ENCODE results near the gene MAGI2. TPM values are rescaled to one million over a fixed set of nuclear protein-coding genes. Genes with fewer than 3 reads are reported as not detected.

Gene MAGI2
- total and polyA plus RNA-seq, 2 of the 13 experiments (the other 11 are each of a cell fraction or from before 2014, with no cell fraction given): 1.5 to 3.8 TPM

DNA sequence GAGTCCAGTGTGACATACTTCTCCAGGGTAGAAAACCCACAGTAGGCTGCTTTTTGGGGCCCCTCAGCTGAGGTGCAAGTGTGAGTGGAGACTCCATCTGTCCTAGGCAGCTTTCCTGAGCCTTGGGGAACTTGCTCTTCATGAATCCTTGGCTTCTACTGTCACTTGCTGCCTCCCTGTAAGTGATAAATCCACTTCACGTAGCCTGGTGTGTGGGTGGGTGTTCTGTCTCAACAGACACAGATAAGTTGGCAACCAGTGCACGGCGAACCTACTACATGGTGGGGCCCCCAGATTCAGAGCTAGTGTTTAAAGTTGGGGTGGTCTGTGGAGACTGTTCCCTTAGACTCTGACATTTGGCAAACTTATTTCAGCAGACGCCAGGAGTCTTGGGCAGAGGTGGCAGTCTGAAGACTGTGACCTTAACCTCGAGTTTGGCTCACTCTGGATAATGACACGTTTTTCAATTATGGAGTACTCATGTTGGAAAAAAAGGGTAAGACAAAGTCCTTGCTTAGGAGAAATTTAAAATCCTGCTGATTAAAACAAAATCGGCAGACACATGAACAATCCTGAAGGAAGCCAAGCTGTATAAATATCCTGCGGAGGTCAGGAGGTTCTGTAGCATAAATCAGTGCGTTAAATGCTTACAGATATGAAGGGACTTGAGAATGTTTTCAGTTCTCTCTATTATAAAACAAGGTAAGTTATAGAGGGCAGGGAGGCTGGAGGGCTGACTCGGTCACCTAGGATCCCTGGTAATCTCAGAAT, 1278.0 kb downstream of the MAGI2 start:
- BruUV-seq (replicated peaks): no TSS peak
- no peak for TF ChIP-seq ZNF136 (CRISPR knock-in tag; IDR thresholded peaks at IDR 0.05; ENCODE audit: low read depth)
- TF ChIP-seq, protein P1, sequence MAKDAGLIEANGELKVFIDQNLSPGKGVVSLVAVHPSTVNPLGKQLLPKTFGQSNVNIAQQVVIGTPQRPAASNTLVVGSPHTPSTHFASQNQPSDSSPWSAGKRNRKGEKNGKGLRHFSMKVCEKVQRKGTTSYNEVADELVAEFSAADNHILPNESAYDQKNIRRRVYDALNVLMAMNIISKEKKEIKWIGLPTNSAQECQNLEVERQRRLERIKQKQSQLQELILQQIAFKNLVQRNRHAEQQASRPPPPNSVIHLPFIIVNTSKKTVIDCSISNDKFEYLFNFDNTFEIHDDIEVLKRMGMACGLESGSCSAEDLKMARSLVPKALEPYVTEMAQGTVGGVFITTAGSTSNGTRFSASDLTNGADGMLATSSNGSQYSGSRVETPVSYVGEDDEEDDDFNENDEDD (CRISPR knock-in tag; IDR thresholded peaks at IDR 0.05; ENCODE audit: borderline replicate concordance): no peak
- no peaks in the 10 kb centered on the region for H3K36me3 ChIP-seq (replicated peaks in 1 of 2; ENCODE audit: control insufficient read depth in 1 of 2, insufficient read depth in 2 of 2, low read length in 2 of 2)
- intact Hi-C loops (cut with micrococcal nuclease; ENCODE audit: unreplicated experiment) (no loop called here), in situ Hi-C loops (cut with HindIII; ENCODE audit: extremely low pct_ligation_motif_present, low pct_unique_long_range_greater_than_20kb) (no loop called here)
- ChIA-PET CTCF (ENCODE audit: low intra/inter-chr PET ratio, low total read pairs) (no interaction called here), POLR2A (no interaction called here)
- H3K4me3 ChIP-seq (replicated peaks in 1 of 3; ENCODE audit: insufficient read depth in 1 of 3, low read depth in 2 of 3, low read length in 3 of 3): no peak overlapping the region
- DNase-seq (ENCODE audit: low spot score) (no peak), FAIRE-seq (no peak), ATAC-seq (no peak)
- H4K20me1 ChIP-seq (ENCODE audit: insufficient read depth, low read length): no peaks in the 10 kb centered on the region
- no peak overlapping the region for H3K9ac ChIP-seq (ENCODE audit: insufficient read depth, low read depth, low read length)
- H3K4me2 ChIP-seq (ENCODE audit: low read depth, low read length): no peak overlapping the region
- H3K9me3 ChIP-seq (ENCODE audit: low read length): no peaks in the 10 kb centered on the region
- H2AFZ ChIP-seq (ENCODE audit: low read length): no peak overlapping the region
- no peaks in the 10 kb centered on the region for H3K79me2 ChIP-seq (ENCODE audit: insufficient read depth, low read length)
- H3K27me3 ChIP-seq (ENCODE audit: control insufficient read depth in 1 of 2, insufficient read depth in 2 of 2, low read length in 2 of 2): 0 out of 5 replicates have a peak, but pooled peaks cover 0 to 3% of the 10 kb centered on the region in 2 experiments
- WGBS (ENCODE audit: low lambda C conversion rate): 42% methylated on average over 9 of the region's 10 CpGs
- H3K27ac ChIP-seq (ENCODE audit: extremely low read length, insufficient read depth, low read length): no peak overlapping the region
- no peaks in the 10 kb centered on the region for H3K4me1 ChIP-seq (ENCODE audit: insufficient read depth, low read length)

DNA sequence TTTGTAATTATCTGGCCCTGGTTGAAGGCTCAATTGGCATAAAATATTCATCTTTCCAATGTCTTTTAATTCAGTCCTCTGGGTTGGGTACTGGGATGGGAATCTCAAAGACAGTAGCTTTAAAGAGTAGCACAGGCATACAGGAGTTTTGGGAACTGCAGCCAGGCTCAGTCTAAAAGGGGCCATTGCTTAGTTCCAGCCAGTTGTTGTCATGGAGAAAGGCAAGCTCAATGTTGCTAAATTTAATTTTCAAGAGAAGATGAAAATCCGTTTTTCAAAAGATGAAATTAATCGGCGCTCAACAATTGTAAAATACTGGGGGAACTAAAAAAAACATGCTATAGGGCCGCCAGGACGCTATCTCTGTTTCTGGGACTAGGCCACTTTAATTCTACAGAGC, 1279.8 kb downstream of the MAGI2 start:
- Histone ChIP-seq H3K36me3 (replicated peaks in 1 of 2; ENCODE audit: control insufficient read depth in 1 of 2, insufficient read depth in 2 of 2, low read length in 2 of 2) (no peaks in the 10 kb centered on the region), H3K4me3 (replicated peaks in 1 of 3; ENCODE audit: insufficient read depth in 1 of 3, low read depth in 2 of 3, low read length in 3 of 3) (no peak overlapping the region), H3K9ac (ENCODE audit: insufficient read depth, low read depth, low read length) (no peak overlapping the region), H3K4me1 (ENCODE audit: insufficient read depth, low read length) (no peaks in the 10 kb centered on the region), H4K20me1 (ENCODE audit: insufficient read depth, low read length) (no peaks in the 10 kb centered on the region), H3K27ac (ENCODE audit: extremely low read length, insufficient read depth, low read length) (no peak overlapping the region), H3K79me2 (ENCODE audit: insufficient read depth, low read length) (no peaks in the 10 kb centered on the region), H2AFZ (ENCODE audit: low read length) (no peak overlapping the region), H3K27me3 (ENCODE audit: control insufficient read depth in 1 of 2, insufficient read depth in 2 of 2, low read length in 2 of 2) (0 out of 5 replicates have a peak, but pooled peaks cover 0 to 3% of the 10 kb centered on the region in 2 experiments), H3K4me2 (ENCODE audit: low read depth, low read length) (no peak overlapping the region), H3K9me3 (ENCODE audit: low read length) (no peaks in the 10 kb centered on the region)
- ChIA-PET POLR2A (no interaction called here), CTCF (ENCODE audit: low intra/inter-chr PET ratio, low total read pairs) (no interaction called here)
- no peak for FAIRE-seq
- in situ Hi-C loops (cut with HindIII; ENCODE audit: extremely low pct_ligation_motif_present, low pct_unique_long_range_greater_than_20kb): no loop called here
- BruUV-seq (replicated peaks): no TSS peak
- no peak for DNase-seq (ENCODE audit: low spot score)
- intact Hi-C loops (cut with micrococcal nuclease; ENCODE audit: unreplicated experiment): no loop called here
- 12% methylated on average over 5 of the region's 5 CpGs for WGBS (ENCODE audit: low lambda C conversion rate)
- no peak for ATAC-seq
- no peak for TF ChIP-seq MEF2D (CRISPR knock-in tag; IDR thresholded peaks at IDR 0.05)
- no peak for TF ChIP-seq CENPX (CRISPR knock-in tag; IDR thresholded peaks at IDR 0.05)
- TF ChIP-seq, protein P2, sequence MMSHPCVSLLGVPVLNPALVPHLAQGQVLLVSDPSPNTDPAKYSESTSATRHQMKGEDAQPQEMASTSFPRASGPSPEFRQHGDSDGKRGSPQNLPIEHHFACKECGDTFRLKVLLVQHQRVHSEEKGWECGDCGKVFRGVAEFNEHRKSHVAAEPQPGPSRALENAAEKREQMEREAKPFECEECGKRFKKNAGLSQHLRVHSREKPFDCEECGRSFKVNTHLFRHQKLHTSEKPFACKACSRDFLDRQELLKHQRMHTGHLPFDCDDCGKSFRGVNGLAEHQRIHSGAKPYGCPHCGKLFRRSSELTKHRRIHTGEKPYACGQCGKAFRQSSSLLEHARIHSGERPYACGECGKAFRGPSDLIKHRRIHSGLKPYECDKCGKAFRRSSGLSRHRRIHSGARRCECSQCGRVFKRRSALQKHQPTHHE (CRISPR knock-in tag; IDR thresholded peaks at IDR 0.05; ENCODE audit: borderline replicate concordance): no peak
- no peak for TF ChIP-seq ZNF331 (CRISPR knock-in tag; IDR thresholded peaks at IDR 0.05)
- TF ChIP-seq, protein P3, sequence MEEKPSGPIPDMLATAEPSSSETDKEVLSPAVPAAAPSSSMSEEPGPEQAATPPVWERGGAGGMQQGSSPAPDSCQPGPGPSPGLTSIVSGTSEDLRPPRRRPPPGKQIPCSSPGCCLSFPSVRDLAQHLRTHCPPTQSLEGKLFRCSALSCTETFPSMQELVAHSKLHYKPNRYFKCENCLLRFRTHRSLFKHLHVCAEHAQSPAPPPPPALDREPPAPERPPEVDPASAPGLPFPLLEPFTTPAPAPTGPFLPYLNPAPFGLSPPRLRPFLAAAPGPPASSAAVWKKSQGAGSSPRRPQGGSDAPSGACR (CRISPR knock-in tag; IDR thresholded peaks at IDR 0.05): no peak
- no peak for TF ChIP-seq ZNF260 (CRISPR knock-in tag; IDR thresholded peaks at IDR 0.05; ENCODE audit: borderline replicate concordance, low read depth)
- no peak for TF ChIP-seq HHEX (CRISPR knock-in tag; IDR thresholded peaks at IDR 0.05)
- TF ChIP-seq KDM6A (CRISPR knock-in tag; IDR thresholded peaks at IDR 0.05; ENCODE audit: low read depth): no peak
- no peak for TF ChIP-seq KMT2B (CRISPR knock-in tag; IDR thresholded peaks at IDR 0.05)
- TF ChIP-seq ZNF883 (CRISPR knock-in tag; IDR thresholded peaks at IDR 0.05; ENCODE audit: not compliant biosample characterization): no peak
- TF ChIP-seq, protein P4, sequence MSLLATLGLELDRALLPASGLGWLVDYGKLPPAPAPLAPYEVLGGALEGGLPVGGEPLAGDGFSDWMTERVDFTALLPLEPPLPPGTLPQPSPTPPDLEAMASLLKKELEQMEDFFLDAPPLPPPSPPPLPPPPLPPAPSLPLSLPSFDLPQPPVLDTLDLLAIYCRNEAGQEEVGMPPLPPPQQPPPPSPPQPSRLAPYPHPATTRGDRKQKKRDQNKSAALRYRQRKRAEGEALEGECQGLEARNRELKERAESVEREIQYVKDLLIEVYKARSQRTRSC (CRISPR knock-in tag; IDR thresholded peaks at IDR 0.05; ENCODE audit: low read depth): no peak
- no peak for TF ChIP-seq ZNF383 (CRISPR knock-in tag; IDR thresholded peaks at IDR 0.05; ENCODE audit: borderline replicate concordance)
